ENCODE measurements around the gene GLIPR1L1.
A peak's percentile ranks its signal among the peaks of the same experiment; 100 is the strongest.

GLIPR1L1 gene

DNA sequence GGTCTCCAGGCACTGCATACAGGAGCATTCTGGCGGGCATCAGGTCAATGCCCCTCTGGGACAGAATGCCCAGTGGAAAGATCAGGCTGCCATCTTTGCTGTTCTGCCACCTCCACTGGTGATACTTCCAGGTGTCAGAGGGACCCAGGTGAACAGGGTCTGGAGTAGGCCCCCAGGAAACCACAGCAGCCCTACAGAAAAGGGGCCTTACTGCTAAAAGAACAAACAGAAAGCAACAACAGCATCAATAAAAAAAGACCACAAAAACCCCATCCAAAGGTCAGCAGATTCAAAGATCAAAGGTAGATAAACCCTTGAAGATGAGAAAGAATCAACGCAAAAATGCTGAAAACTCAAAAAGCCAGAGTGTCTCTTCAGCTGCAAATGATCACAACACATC, 15.9 kb downstream of the GLIPR1L1 start:
- no peak for DNase-seq (ENCODE audit: low read depth)

DNA sequence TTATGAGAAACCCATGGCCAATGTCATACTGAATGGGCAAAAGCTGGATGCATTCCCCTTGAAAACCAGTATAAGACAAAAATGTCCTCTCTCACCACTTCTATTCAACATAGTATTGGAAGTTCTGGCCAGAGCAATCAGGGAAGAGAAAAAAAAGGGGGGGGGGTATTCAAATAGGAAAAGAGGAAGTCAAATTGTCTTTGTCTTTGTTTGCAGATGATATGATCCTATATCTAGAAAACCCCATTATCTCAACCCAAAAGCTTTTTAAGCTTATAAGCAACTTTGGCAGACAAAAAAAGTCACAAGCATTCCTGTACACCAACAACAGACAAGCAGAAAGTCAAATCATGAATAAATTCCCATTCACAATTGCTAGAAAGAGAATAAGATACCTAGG, 19.5 kb downstream of the GLIPR1L1 start:
- no peak for DNase-seq (ENCODE audit: low read depth)

DNA sequence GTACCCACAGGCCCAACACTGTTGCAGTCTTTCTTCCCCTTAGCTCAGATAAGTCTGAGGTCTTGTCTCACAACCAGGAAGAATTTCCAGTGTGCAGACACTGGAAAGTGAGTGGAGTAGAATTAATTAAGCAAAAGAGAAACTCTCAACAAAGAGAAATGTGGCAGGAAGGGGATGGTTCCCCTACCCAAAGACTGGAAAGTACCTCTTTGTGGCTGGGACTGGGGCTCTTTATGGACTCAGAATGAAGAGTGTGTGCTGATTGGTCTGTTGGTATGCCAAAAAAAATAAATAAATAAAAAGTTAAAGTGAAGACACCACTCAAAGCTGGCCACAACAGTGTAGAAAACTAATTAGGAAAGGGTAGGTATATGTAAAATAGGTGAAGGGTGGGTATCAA, 26.4 kb downstream of the GLIPR1L1 start:
- DNase-seq (ENCODE audit: low read depth): no peak

DNA sequence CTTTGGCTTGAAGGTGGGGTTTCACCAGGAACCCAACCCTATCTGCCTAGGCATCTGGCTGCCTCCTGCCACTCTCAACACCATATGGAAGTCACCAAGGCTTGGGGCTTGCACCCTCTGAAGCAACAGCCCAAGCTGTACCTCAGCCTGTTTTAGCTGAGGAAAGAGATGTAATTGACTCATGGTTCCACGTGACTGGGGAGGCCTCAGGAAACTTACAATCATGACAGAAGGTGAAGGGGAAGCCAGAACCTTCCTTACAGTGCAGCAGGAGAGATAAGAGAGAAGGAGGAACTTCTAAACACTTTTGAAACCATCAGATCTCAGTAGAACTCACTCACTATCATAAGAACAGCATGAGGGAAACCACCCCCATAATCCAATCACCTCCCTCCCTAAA, 26.9 kb downstream of the GLIPR1L1 start:
- no peak for DNase-seq (ENCODE audit: low read depth)

DNA sequence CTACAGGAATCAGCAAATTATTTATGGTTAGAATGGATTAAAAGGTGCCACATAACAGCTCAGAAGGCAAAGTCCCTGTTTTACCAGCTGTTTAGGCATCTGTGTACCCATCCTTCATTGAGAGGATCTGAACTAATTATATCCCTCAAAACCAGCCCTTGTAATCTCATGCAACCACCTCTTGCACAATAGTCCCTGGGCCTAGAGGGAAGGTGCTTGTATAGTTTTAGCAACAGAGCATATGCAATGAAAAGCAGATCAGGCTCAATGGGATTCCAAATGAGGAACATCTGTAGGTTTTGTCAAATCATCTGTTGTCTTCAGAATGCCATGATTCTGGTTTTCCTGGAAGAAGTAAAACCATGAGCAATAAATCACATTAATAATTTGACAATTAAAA, 30.4 kb downstream of the GLIPR1L1 start:
- DNase-seq (ENCODE audit: low read depth): peak; percentile 55

DNA sequence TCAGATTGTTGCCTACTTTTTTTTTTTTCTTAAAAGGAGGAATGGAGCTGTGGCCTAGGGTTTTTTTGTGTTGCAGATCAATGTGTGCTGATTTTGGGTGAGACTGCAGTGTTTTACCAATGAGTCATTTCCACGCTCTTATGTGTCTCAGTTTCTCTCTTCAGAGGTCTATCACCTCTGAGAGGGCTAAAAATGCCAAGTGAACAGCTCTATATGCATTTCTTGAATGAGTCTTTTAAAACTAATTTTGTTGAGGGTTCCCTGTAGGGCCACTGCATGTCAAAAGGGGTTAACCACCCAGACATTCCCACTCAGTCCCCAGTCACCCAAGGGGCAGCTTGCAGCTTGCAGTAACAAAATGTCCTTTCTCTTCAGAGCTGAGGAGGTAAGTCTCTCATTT, 32.2 kb downstream of the GLIPR1L1 start:
- DNase-seq (ENCODE audit: low read depth): no peak

DNA sequence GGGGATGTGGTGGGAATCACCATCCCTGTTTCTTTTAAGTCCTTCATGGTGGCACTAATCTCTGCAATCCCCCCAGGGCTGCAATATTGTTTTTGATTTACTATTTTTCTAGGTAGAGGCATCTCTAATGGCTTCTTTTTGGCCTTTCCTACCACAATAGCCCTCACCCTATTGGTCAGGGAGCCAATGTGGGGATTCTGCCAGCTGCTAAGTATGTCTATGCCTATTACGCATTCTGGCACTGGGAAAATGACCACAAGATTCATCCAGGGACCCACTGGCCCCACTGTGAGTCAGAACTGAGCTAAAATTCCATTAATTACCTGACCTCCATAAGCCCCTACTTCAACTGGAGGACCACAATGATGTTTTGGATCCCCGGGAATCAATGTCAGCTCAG, 40.5 kb downstream of the GLIPR1L1 start:
- DNase-seq (ENCODE audit: low read depth): no peak

DNA sequence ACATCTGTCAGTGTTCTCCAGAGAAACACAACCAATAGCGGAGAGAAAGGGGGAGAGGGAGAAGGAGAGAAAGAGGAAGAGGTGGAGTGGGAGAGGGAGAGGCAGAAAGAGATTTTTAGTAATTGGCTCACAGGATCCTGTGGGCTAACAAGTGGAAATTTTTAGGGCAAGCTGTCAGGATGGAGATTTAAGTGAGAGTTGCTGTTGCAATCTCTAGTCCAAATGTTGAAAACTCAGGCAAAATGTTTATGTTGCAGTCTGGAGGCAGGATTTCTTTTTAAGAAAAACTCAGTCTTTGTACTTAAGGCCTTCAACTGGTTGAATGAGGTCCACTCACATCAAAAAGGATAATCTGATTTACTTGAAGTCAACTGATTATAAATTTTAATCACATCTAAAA, 43.9 kb downstream of the GLIPR1L1 start:
- no peak for DNase-seq (ENCODE audit: low read depth)

DNA sequence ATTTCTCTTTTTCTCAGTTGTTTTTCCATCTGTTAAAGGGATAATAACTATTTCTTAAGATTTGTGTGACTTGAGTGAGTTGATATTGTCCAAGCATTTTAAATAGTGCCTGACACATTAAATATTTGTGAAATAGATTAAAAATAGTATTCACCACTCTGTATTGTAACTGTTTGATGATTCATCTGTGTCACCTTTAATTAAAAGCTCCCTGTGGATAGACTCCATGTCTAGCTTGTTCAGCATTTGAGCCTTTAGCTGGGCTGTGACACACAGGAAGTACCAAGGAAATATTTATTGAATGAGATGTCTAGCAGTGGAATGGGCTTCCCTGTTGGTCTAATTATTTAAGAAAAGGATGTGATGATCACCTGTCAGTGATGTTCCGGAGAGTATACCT, 54.6 kb downstream of the GLIPR1L1 start:
- DNase-seq (ENCODE audit: low read depth): no peak

DNA sequence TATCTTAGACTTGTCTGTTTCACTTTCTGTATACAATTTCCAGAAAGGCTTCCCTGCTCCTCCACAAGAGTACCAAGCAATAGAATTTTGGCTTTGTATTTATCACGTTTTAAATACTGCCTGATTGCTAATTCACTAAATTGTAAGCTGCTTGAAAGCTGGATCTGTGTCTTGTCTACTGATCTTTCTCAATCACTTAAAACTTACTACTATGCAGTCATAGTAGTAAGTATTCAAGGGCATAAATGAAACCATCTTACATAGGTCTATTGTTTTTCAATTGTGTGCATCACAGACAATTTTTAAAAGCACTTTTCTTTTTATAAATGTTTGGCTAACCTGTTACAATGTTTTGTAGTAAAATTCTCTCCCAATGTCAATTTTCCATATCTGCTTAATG, 55.2 kb downstream of the GLIPR1L1 start:
- DNase-seq (ENCODE audit: low read depth): no peak

DNA sequence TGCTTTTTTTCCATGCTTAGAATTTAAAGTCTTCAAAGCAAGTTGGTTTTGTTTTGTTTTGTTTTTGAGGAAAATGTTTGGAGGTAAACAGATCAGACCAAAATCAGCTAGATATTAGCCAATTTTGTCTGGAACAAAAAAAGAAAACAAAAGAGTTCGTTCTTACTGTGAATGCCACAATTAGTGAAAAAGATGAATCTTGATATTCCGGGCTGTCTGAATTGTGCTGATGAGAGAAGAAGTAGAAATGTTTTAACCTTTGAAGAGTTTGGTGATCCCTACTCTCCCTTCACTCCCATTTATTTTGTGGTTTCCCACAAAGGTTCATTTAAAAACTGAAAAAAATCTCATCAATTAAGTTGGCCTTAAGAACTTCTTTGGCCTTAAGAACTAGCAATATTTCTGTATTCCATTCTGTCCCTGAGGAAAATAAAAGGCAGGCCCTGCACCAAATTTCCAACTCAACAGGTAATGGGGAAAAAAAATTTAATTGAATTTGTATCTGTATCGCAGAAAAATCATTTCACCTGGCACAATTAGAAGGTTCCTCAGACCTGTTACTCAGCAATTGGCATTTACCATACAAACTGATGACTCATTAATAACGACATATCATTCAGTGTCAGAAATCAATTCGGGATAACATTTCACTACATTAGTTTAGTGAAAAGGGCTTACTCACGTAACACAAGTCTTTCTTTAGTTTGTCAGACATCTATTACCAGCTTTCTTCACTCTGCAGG, 55.9 kb downstream of the GLIPR1L1 start:
- DNase-seq (ENCODE audit: low read depth): no peak

DNA sequence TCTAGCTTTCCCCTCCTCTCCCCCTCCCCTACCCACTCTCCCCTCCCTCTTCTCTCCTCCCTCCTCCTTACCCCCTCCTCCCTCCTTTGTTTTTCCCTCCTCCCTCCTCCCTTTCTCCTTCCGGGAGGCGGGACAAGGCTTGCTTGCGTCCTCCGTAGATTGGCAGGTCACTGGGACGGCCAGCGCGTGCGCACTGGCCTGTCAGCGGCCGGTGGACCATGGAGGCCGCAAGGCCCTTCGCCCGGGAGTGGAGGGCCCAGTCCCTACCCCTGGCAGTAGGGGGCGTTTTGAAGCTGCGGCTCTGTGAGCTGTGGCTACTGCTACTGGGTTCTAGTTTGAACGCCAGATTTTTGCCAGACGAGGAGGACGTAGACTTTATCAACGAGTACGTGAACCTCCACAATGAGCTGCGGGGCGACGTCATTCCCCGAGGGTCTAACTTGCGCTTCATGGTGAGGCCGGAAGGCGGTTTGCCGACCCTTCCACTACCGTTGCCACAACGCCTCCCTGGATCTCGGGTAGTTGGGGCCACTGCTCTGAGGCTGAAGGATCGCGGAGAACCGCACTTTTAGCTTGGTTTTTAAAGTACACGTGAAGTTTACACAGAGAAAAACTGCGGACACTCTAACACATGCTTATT, 56.5 kb downstream of the GLIPR1L1 start, which contains the start of gene GLIPR1L2:
TSS of gene GLIPR1L2 (plus strand) at position 191 of the 640 bp plus-strand sequence. CDS start at position 219, 28 bp downstream.
- peak; percentile 81 for DNase-seq (ENCODE audit: low read depth)

DNA sequence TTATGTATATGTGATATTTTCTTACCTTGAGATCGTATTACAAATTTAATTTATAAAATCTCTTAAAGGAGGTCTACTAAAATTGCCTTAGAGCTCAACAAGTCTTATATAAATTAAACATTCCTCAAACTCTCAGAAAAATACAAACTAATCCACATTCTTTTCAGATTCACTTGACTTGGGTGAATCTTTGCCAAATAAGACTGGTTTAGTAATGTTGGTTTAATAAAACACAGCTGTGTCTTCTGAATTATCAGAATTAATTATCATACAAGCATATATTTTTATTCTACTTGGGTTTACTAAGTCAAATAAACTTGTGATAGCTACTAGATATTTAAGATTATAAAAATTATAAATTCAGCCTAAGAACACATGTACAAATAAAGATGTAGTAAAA, 69.8 kb downstream of the GLIPR1L1 start:
- no peak for DNase-seq (ENCODE audit: low read depth)

DNA sequence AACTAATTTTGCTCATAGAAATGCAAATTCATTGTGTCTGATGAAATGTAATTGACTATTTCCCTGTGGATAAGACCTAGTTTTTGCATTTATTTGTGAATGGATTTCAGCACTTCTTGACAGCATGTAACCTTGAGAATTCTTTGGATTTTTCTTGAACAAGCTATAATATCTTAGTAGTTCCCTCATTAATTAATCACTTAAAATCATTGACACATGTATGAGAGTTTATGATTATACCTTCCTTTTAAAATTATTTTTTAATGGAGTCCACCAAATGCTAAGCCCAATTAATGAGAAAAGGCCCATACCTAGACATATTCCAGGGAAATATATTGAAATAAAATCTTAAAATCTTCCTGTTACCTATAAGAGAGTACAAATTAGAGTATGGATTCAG, 73.2 kb downstream of the GLIPR1L1 start:
- no peak for DNase-seq (ENCODE audit: low read depth)

DNA sequence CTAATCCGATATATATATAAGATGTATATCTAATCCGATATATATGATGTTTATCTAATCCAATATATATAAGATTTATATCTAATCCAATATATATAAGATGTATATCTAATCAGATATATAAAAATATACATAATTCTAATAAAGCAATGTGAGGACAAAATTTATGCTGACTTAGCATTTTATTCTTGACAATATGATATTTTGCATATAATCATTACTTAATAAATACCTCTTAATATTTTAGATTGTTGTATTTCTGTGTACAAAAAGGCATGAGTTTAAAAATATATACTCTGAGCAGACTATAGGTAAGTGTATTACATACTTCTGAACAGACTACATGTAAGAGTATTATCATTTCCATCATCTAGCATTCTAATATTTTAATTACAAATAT, 75.4 kb downstream of the GLIPR1L1 start:
- no peak for DNase-seq (ENCODE audit: low read depth)

DNA sequence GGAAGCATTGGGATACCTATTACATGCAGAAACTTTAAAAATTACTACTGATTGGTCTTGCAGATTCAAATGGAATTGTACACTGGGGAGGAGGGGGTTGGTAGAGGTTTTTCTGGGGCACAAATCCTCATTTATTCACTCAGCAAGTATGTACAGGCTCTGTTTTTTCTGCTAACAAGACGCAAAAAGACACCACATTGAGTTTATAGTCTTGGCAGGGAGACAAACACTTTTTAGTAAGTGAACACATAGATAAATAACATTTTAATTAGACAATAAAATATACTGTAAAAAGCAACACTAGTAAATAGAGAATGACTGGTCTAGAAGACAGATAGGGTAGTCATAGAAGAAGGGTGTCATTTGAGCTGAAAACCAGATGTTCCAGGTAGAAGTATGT, 80.2 kb downstream of the GLIPR1L1 start:
- peak; percentile 33 for DNase-seq (ENCODE audit: low read depth)

DNA sequence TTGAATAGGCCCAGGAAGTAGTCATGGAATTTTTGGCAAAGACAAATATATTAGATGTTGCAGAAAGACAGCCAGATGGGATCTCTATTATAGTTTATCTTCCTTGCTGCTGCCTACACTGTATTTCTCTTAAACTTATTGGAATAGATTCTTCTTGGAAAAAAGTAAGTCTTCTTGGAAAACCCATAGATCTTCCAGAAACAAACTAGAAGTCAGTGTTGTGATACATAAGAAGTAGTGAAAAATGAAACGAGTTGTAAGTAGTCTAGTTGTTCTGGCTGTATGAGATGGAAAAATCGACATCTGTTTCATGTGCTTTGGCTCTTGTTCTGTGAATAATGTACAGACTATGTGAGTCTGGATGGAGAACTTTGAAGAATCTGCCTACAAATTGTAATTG, 85.4 kb downstream of the GLIPR1L1 start:
- no peak for DNase-seq (ENCODE audit: low read depth)

Measured in GM04503 (cell line).